ENCODE measurements around the gene ETFB.
A peak's percentile ranks its signal among the peaks of the same experiment; 100 is the strongest.
"Not testable (repeated sequence)": the region's sequence is repeated elsewhere in the genome, so short reads cannot be mapped to it uniquely, and the experiment has no call there.

ETFB gene

GRCh38 chr19:51365965-51366388, at the start of gene ETFB:
ETFB (minus strand) TSS chr19:51366388; CDS start chr19:51366326, 62 bp downstream.
- DNase-seq (no peak), ATAC-seq (no peak)

DNA sequence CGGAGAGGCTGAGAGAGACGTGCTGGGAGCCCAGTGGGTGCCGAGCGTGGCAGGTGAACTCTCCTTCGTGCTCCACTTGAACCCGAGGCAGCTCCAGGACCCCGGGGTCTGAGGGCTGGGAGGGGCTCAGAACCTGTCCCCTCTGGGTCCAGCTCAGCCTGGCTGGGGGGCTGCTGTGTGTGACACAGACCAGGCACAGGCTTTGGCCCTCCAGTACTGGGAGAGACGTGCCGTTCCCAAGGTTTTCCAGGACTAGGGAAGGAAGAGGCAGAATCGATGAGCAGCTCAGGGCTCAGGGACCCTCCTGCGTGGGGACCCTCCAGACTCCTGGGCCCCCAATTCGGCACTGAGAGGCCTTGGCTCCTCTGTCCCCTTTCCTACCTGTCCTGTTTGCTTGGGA, 49.0 kb upstream of the ETFB start:
- no peak for ATAC-seq

GRCh38 chr19:51410950-51411748, 45.0 kb upstream of the ETFB start:
- no peak for DNase-seq
- no peak for ATAC-seq

More for the DNA sequence above, 49.0 kb upstream of the ETFB start:
- no peak for DNase-seq

DNA sequence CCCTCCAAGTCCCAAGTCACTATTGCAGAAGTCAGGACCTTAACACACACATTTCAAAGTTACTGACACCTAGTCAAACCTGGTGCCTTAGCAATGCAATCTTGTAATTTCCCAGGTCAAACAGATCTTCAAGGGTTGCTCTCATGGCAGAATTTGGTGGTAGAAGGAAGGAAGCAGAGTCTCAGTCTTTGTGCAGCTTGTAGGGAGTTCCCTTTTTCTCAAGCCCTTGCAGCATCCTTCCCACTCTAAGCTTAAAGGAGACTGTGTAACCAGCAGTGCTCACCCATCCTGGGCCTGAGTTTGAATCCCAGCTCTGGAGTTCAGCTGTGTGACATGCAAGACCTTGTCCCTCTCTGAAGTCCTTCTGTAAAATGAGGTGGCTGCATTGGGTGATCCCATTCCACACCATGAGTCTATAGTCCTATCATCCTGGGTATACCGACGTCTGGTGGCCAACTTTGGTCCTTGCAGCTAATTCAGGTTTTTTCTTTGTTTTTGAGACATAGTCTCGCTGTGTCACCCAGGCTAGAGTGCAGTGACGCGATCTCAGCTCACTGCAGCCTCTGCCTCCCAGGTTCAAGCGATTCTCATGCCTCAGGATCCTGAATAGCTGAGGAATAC, 41.4 kb upstream of the ETFB start:
- ATAC-seq (peak; percentile 61), DNase-seq (peak; percentile 35)

DNA sequence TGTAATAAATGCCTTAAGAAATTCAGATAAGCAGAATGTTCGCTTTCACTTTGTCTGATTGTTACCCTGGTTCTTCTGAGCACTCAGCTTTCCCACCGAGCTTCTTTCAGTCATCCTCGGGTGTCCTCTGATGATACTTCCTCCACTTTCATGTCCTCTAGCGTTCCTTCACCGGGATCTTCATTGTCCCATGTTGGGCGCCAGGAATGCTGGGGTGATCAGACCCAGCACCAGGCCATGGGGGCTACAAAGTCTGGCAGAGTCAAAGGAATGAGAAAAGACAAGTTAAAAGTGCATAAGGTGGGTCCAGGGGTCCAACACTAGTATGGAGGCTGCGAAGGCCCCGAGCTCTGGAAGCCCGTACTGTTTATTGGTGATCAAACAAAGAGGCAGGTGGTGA, 35.9 kb upstream of the ETFB start:
- no peak for ATAC-seq

DNA sequence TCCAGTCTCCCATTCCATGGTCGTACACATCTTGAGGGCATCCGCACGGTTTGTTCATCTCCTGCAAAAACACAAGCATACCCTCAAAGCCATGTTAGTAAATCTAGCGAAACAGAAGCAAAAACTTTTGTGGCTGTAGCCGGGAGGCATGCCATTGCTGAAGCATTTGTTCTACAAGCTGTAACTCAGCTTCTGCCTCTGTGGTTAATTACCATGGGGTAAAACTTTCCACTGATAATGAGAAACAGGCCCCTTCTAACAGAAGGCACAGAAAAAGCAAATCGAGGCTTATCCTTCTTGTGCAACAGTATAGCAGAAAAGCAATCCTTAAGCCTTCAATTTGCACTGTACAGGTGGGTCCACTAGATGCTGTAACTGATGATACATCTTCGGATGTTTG, 33.7 kb upstream of the ETFB start:
- not testable (repeated sequence) for DNase-seq

More for the DNA sequence above, 35.9 kb upstream of the ETFB start:
- no peak for DNase-seq

DNA sequence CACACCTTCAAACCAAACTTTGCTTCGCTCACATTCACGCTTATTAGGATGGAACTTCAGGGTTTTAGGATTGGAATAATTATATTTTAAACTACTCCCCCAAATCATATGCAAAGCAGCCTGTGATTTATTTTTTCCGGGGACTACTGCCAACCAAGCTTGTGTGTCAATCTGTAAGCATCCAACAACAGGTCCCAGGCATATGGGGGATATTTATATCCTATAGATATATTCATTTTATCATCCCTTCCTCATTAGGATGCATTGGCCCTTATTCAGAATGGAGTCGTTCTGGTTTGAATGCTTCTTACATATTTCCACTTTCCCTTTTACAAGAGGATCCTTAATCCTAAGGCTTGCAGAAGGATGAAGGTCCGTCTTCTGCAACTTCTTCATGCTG, 33.0 kb upstream of the ETFB start:
- ATAC-seq (no peak), DNase-seq (no peak)

More for the DNA sequence above, 33.7 kb upstream of the ETFB start:
- not testable (repeated sequence) for ATAC-seq

DNA sequence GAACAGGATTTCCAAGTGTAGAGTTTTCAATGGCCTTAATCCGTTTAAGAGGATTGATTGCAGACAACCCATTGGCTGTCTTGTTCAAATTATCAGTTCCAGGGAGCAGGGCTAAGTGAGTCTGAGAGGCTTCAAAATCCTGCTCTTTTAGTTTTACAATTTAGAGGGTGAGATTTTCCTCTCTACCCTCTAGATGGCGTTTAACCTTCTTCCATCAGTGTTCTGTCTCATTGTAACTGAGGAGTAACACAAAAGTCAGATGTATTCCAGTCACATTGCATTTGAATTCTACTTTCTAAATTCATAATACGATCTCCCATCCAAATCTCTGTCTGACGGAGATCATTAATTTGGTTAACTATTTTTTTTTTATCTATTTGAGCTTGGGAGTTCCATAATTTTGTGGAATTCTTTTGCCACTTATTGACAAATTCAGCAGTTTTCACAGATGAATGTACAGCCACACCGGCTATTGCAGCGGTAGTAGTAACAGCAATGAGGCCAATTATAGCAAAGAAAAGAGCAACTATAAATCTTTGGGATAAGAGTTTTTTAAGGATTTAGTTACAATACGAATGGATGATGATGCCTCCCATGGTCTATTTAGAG, 32.0 kb upstream of the ETFB start:
- no peak for ATAC-seq

DNA sequence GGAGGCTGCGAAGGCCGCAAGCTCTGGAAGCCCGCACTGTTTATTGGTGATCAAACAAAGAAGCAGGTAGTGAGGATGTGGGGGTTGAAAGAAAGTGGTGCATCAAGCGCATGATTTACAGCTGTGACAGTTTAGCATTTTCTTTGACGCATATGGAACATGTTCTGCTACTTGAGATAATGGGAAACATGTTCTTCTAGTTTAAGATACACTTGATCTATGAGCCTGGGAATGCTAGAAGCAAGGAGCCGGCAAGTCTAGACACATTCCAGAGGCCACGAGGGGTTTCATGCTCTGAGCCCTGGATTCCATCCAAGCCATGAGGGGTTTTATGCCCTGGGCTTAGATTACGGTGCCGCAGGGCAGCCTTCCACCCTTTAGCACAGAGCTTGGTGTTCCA, 31.3 kb upstream of the ETFB start:
- ATAC-seq, DNase-seq: not testable (repeated sequence)

More for the DNA sequence above, 32.0 kb upstream of the ETFB start:
- DNase-seq, result no peak

DNA sequence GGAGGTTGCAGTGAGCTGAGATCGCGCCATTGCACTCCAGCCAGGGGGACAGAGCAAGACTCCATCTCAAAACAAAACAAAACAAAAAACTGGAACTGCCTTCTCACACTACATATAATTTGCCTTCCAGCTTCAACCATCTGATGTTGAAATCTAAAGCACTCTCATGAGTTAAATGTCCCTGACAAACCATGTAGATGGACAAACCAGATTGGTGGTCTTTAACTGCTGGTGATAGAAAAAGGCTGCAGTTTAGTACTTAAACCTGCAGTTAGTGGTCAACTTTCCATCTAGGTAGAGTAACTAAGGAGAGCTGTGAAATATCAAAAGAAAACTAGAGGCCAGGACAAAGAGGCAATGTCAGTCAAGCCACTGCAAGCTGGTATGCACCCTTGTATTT, 30.0 kb upstream of the ETFB start:
- DNase-seq (no peak), ATAC-seq (no peak)

GRCh38 chr19:51394050-51394836, 28.1 kb upstream of the ETFB start:
- DNase-seq, result peak; percentile 96
- ATAC-seq, result peak; percentile 86

DNA sequence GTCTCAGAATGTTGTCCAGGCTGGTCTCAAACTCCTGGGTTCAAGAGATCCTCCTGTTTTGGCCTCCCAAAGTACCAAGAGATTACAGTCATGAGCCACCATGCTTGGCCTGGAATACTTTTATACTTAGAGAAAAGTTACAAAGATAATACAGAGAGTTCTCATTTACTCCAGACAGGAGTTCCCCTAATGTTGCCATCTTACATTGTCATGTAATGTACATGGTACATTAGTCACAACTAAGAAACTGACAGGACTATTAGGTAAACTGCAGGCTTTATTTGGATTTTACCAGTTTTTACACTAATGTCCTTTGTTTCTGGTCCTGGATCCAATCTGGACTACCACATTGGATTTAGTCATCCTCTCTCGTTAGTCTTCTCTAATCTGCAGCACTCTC, 26.5 kb upstream of the ETFB start:
- DNase-seq, result no peak
- ATAC-seq, result no peak

DNA sequence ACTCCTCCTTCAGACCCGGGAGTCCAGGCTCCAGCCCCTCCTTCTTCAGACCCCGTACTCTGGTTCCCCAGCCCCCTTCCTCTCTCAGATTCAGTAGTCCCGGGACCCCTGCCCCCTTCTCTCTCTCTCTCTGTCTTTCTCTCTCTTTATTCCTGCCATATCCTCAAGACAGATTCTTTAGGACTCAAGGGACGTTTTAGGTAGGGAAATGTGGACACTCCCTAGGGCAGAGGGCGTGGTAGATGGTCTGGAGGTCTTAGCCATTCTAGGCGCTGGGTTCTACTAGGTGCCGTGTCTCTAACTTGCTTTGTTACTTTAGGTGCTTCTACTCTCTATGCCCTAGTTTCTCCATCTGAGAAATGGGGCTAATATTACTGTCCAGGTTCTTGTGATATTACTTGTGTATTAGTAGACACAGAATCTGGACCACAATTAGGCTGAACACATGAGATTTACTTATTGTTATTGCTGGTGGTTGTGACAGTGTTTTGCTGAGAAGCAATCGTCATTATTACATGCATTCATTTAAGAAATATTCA, 25.0 kb upstream of the ETFB start:
- no peak for ATAC-seq
- no peak for DNase-seq

- DNase-seq, result no peak
- no peak for ATAC-seq
These were observed 23.0 kb upstream of the ETFB start for GRCh38 chr19:51389143-51389542.

DNA sequence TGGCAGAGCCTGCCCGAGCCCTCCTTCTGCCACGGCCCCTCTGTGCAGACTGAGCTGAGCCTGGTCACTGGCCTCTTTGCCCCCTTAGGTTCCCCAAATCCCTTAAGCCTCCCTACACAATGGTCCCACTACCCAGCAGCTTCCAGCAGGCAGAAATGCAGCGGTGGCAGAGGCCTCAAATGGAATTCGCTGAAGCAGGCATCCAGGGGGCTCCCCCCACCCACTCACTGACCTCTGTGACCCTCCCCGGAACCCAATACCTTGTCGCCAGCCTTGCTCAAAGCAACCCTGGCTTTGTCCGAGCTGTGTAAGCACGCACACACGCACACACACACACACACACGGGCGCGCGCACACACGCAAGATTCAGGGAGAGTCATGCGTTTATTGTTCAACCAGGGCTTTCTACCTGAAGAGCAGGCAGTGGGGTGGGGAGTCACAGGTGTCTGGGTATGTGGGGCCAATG, 21.8 kb upstream of the ETFB start, which contains the start of gene LIM2:
Gene LIM2 (minus strand): TSS at position 51 of the 466 bp plus-strand sequence. CDS start 531 bp downstream, outside the sequence.
- ATAC-seq, result peak; percentile 22

DNA sequence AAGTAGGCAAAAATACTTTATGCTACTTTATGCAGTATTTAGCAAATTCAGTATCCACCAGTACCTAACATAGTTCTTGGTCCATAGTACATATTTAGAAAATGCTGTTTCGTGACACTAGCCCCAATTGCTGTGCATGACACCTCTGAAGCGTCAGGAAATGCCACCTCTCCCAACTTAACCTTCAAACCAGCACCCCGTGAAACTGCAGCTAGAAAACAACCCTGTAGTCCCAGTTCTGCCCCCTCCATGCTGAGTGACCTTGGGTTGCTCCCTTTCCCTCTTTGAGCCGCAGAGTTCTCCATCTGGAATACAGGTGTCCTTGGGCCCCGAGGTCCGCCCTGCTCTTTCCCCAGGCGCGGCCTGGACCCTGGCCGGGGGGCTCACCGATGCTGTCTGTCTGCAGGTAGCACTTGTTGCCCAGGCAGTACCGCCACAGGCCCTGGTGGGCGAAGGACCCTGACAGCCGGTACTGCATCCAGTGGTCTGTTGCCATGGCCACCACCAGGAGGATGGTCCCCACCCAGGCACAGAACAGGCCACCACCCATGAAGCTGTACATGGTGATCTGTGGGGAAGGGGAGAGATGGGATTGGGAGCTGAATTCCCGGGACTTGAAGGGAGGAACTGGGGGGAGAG, 20.8 kb upstream of the ETFB start:
- ATAC-seq (no peak), DNase-seq (no peak)

More for the DNA sequence above, 21.8 kb upstream of the ETFB start, which contains the start of gene LIM2:
- peak; percentile 39 for DNase-seq

GRCh38 chr19:51382004-51382403, 15.8 kb upstream of the ETFB start:
- ATAC-seq (no peak), DNase-seq (no peak)

GRCh38 chr19:51380379-51380778, 14.2 kb upstream of the ETFB start:
- no peak for ATAC-seq
- no peak for DNase-seq

DNA sequence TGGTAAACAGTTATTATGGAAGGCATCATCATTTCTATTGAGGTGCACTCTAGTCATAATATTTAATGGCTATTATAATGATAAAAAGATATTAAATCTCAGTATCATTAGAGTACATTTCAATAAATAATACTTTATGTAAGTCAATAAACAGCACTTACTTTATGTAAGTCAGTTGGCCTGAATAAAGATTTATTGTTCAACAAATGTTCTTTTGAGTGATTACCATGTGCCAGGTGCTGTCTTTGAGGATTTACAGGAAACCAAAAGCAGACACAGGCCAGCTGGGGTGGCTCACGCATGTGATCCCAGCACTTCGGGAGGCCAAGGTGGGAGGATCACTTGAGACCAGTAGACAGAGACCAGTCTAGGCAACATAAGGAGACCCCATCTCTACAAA, 11.2 kb upstream of the ETFB start:
- no peak for ATAC-seq

GRCh38 chr19:51375504-51376221, 9.5 kb upstream of the ETFB start:
- ATAC-seq (peak; percentile 40), DNase-seq (peak; percentile 76)

More for the DNA sequence above, 11.2 kb upstream of the ETFB start:
- no peak for DNase-seq

Data from stimulated activated naive CD8-positive, alpha-beta T cell treated with anti-CD3 and anti-CD28 coated beads, Interleukin-15, Interleukin-2, amounts not matched to agents 100 U/mL and 50 U/mL, for 24 hours (primary cell).